Measurements from ENCODE around the gene MAP3K4.

DNA sequence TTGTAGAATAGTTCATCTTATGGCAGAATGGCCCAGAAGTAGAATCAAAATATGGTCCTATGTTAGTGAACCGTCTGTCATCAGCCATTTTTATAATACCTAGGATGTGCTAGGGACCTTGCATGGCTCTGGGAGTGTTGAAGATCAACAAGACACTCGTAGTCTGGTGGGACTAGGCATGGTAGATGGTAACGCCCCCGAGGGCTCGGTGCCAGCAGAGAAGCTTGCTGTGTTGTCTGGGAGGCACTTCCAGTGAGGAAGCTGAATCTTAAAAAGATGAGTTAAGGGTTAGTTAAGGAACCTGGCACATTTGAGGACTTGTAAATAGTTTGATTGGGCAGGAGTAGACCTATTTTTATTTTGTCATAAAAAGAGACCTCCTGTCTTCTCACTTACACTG, 82.4 kb downstream of the MAP3K4 start:
- TF ChIP-seq, protein P1, sequence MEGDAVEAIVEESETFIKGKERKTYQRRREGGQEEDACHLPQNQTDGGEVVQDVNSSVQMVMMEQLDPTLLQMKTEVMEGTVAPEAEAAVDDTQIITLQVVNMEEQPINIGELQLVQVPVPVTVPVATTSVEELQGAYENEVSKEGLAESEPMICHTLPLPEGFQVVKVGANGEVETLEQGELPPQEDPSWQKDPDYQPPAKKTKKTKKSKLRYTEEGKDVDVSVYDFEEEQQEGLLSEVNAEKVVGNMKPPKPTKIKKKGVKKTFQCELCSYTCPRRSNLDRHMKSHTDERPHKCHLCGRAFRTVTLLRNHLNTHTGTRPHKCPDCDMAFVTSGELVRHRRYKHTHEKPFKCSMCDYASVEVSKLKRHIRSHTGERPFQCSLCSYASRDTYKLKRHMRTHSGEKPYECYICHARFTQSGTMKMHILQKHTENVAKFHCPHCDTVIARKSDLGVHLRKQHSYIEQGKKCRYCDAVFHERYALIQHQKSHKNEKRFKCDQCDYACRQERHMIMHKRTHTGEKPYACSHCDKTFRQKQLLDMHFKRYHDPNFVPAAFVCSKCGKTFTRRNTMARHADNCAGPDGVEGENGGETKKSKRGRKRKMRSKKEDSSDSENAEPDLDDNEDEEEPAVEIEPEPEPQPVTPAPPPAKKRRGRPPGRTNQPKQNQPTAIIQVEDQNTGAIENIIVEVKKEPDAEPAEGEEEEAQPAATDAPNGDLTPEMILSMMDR (conservative IDR thresholded peaks at IDR 0.05; ENCODE audit: low read depth, low read length), result no peak
- no peak for TF ChIP-seq SMC3 (IDR thresholded peaks at IDR 0.05; ENCODE audit: low read depth, low read length)
- TF ChIP-seq, protein P2, sequence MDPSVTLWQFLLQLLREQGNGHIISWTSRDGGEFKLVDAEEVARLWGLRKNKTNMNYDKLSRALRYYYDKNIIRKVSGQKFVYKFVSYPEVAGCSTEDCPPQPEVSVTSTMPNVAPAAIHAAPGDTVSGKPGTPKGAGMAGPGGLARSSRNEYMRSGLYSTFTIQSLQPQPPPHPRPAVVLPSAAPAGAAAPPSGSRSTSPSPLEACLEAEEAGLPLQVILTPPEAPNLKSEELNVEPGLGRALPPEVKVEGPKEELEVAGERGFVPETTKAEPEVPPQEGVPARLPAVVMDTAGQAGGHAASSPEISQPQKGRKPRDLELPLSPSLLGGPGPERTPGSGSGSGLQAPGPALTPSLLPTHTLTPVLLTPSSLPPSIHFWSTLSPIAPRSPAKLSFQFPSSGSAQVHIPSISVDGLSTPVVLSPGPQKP (IDR thresholded peaks at IDR 0.05; ENCODE audit: borderline replicate concordance, low read depth, low read length), result no peak
- no peak for TF ChIP-seq RAD21 (IDR thresholded peaks at IDR 0.05; ENCODE audit: low read length)
- TF ChIP-seq, protein P3, sequence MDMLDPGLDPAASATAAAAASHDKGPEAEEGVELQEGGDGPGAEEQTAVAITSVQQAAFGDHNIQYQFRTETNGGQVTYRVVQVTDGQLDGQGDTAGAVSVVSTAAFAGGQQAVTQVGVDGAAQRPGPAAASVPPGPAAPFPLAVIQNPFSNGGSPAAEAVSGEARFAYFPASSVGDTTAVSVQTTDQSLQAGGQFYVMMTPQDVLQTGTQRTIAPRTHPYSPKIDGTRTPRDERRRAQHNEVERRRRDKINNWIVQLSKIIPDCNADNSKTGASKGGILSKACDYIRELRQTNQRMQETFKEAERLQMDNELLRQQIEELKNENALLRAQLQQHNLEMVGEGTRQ (IDR thresholded peaks at IDR 0.05; ENCODE audit: low read depth, low read length), result no peak
- TF ChIP-seq POLR2A (IDR thresholded peaks at IDR 0.05; ENCODE audit: low read depth, low read length), result no peak
- no peak for TF ChIP-seq NFE2L2 (IDR thresholded peaks at IDR 0.05; ENCODE audit: low read depth, low read length)
- TF ChIP-seq MAFK (IDR thresholded peaks at IDR 0.05; ENCODE audit: low read depth, low read length), result no peak
